ENCODE measurements around the gene MAPRE3.

The MAPRE3 gene

DNA sequence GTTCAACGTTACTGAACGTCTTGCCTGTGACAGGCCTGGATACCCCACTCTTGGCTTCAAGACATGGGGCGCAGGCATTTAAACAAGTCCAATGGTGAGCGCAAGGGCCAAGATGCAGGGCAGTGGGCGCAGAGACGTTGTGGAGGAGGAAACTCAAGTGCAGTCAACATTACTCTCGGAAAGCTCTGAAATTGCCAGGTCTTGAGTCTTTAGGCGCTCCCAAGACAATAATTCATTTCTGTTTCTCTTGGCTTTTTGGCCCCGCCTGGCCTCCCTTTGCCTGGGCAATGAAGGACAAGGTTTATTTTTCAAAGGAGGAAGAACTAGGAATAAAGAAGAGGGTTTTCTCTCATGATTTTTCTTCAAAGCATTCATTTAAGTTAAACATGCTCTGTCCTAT lies 49.0 kb downstream of the MAPRE3 start:
- no peak for DNase-seq

DNA sequence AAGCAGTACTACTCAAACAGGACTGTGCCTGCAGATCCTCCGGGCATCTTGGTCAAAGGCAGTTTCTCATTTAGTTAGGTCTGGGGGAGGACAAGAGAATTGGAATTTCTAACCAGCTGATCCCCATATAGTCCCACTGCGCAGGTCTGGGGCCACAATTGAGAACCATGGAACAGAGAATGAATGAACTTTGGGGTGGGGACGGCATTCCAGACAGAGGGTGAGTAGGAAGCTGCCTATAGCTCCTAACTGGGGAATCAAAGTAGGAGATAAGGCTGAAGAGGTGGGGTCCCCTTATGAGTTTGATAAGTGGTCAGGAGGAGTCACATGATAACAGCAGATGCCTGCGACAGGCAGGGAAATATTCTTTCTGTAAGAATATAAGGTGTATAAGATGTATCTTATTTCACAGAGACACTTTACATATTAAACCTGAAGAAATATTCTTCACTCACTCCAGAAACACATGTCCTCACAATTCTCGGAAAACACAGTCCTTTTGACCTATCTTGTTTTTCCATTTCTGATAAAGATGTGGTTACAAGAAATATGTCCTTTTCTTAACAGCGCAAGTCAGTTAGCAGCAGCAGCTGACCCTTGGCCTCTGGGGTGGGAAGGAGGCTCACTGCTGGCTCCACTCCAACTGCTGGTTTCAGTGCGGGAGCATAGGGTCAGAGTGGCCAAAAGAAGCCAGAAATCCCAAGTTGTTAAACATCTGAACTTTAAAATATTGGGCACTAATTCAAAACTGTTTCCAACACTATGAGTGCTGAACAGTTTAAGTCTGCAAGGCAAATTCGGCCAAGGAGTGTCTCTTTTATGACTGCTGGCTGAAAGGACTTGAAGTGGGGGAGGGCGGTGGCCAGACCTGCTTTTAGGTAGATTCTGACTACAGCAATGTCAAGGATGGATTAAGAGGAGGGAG lies 49.8 kb downstream of the MAPRE3 start:
- no peak for DNase-seq

DNA sequence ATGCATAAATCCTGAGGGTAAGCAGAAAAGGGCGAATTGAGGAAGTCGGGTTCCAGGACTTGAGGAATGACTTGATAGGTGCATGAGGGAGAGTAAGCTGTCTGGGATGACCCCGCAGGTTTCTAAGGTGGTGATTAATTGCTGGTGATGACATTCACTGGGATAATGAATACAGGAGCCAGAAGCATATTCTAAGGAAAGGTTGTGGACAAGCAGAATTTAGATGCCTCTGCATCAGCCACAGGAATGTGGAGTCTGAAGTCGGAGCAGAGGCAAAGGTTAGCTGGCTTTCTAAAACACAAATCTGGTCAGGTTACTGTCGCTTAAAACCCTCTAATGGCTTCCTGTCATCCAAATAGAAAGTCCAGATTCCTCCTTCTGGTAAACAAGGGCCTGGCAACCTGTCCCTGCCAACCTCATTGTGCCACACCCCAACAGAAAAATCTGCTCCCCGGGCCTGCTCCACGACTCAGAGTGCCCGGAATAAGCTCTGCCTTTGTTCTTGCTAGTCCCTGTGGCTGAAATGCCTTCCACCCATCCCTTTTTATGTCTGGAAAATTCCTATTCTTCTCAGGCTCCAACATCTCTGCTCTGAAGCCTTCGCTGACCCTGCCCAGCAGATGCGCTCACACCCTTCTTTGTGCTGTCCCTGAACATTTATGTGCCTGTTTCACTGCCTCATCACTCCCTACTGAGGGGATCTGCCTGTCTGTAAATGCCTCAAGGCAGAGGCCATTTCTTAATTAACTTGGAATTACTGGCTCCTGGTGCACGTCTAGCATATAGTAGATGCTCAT lies 51.0 kb downstream of the MAPRE3 start:
- no peak for DNase-seq

DNA sequence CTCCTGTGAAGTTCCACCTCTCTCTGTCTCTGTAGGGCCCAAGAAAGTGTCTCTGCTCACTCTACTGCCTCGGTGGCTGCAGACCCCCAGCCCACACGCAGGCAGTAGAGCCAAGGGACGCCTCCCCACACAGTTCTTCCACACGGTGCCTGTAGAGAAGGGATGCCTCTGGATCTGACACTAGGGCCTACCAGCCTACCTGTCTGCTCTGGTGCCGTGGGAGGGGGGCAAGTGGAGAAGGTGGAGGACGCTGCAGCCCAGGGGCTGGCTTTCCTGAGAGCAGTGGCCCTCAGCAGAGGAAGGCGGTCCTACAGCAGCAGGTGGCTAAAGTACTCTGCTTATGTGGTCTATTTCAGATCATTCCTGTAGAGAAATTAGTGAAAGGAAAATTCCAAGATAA lies 53.3 kb downstream of the MAPRE3 start:
- no peak for DNase-seq

DNA sequence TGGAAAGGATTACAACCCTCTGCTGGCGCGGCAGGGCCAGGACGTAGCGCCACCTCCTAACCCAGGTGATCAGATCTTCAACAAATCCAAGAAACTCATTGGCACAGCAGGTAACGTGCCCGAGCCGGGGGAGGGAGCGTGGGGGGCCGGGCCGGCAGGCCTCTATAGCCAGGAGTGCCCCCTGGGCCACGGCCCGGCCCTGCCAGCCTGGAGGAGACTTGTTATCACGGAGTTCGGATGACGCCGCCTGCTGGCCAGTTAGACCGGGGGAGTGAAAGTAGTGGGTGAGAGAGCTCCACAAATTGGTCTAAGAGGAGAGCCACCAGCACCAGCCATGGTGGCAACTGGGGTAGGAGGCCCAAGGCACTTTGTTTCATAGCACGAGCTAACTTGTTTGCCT lies 53.8 kb downstream of the MAPRE3 start:
- DNase-seq: no peak

DNA sequence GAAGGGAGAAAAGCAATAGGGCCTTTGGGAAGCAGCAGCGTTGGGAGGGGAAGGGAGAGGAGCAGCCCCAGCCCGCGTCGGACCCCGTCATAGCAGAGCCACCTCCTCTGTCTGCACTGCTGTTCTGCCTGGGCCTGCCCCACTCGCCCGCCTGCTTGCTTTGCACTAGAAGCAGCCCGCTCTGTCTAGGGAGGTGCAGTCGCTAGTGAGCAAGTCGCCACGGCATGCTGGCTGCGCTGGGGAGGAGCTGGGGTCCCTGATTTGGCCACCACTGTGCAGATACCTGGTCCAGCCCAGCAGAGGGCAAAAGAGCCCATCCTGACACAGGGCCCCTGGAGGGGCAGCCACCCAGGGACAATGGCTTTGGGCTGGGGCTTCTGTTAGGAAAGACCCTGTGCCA lies 54.4 kb downstream of the MAPRE3 start:
- DNase-seq: no peak

DNA sequence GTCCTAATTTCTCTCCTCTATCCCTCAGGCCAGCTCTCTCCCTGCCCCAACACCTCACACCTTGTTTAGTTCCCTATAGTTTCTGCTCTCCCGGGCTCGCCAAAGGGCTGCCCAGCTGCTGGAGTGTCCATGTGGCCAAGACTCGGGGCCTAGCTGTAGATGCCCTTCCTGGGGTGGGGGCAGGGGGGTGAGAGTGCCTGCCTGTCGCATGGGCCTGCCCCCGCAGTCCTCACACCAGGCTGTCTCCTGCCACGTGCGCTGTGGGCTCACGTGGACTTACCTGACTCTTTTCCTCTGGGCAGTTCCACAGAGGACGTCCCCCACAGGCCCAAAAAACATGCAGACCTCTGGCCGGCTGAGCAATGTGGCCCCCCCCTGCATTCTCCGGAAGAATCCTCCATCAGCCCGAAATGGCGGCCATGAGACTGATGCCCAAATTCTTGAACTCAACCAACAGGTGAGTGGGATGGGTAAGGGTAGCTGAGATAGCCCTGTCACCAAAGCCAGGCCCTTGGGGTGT lies 54.9 kb downstream of the MAPRE3 start:
- no peak for DNase-seq

DNA sequence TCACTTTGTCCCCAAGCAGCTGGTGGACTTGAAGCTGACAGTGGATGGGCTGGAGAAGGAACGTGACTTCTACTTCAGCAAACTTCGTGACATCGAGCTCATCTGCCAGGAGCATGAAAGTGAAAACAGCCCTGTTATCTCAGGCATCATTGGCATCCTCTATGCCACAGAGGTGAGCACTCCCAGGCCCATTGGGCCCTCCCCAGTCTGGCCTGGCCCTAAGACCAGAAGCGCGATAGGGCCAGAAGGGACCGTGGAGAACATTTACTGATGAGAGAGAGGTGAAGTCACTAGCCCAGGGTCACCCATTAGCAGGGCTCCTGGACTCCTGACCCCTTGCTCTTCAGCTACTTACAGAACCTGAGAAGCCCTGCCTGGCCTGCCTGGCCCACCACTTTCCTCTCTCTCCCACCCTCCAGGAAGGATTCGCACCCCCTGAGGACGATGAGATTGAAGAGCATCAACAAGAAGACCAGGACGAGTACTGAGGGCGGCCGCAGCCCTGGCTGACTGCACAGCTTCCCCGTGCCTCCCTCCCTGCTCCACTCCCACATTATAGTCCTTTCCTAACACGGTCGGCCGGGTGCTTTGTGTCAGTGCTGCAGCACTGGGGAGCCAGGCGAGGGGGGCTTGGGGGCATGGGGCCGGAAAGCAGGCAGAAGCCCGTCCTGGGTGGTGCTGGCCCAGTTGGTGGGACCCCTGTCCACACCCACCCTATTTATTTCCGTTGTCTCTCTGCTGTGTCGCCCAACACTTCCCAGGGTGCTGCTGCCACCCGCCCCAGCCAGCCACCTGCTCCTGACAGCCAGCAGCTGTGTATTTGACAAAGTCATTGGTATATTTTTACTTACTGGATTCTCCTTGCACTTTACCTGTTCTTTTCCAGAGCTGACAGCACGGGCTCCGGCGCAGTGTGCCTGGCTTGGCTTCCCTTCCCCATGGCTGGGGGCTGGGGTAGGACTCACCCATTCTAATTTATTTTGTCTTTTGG lies 55.7 kb downstream of the MAPRE3 start:
- DNase-seq: no peak

DNA sequence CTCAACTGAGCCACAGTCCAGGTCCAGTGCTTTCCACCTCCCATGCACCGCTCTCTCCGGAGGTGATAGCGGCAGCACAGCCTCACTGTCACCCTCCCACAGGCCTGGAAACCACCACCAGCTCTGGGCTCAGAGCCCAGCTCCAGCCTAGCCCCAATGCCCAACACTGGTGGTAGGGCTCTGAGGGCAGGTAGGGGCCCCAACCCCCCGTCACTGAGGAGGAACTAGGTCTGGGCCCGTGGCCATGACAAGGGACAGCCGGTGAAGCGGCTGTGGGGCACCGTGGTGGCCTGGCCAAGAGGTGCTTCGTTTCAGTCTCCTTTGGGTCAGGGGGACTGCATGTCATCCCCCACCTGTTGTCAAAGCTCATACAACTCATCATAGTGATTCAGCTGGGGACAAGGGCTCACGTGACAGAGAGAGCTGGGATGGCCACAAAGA lies 56.8 kb downstream of the MAPRE3 start:
- no peak for DNase-seq

DNA sequence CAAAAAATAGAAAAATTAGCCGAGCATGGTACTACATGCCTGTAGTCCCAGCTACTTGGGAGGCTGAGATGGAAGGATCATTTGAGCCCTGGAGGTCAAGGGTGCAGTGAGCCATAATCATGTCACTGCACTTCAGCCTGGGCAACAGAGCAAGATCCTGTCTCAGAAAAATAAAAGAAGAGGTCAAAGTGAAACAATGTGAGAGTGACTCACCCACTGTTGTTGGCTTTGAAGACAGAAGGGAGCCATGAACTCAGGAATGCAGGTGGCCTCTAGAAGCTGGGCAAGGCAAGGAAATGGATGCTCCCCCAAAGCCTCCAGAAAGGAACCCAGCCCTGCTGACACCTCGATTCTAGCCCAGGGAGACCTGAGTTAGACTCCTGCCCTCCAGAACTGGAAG lies 58.6 kb downstream of the MAPRE3 start:
- no peak for DNase-seq

DNA sequence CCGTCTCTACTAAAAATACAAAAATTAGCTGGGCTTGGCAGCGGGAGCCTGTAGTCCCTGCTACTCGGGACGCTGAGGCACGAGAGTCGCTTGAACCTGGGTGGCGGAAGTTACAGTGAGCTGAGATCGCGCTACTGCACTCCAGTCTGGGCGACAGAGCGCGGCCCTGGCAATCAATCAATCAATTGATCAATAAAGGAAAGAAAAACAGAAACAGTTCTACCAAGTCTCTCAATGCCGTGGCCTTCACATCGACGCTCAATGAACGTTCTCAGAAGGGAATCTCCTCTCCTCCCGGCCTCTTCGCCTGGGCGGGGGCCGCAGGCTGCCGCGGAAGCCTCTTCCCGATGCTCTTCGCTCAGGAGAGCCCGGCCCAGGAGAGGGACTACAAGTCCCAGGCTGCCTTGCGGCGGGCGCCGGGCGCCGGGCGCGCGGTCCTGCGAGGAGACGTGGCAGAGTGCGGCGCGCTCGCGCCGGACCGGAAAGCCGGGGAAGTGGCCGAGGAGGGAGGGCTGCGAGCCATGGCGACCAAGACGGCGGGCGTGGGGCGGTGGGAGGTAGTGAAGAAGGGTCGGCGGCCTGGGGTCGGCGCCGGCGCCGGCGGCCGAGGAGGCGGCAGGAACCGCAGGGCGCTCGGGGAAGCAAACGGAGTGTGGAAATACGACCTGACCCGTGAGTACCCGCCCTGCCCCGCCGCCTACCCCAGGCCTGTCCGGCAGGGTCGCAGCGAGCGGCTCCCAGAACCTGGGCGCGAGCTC lies 62.2 kb downstream of the MAPRE3 start, which contains the start of gene TMEM214:
TMEM214 (plus strand) TSS at position 471 of the 758 bp plus-strand sequence; CDS start at position 522, 51 bp downstream.
- peak; percentile 29 for DNase-seq

DNA sequence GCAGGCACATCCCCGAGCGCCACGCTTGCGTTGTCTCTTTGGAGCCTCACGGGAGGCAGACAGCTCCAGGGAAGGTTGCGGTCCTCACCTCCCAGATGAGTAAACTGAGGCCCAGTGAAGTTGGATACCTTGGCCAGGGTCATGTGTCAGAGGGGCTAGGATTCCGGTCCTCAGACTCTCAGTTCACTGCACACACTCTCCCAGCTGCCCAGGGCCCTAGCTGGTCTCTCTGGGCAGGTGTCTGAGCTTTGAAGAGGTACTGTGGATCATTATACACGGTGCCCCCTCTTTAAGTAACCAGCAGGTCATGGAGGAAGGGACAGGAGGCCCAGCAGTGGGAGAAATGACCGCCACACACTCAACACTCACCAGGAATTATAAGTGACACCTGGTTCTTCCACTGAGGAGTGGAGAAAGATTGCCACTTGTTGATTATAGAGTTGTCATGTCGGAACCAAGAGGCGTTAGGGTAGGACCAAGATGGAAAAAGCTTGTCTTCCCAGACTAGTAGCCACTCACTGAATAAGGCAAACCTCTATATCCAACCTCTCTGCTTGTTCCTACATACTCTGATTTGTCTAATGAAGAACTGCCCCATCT lies 62.9 kb downstream of the MAPRE3 start:
- DNase-seq: no peak

DNA sequence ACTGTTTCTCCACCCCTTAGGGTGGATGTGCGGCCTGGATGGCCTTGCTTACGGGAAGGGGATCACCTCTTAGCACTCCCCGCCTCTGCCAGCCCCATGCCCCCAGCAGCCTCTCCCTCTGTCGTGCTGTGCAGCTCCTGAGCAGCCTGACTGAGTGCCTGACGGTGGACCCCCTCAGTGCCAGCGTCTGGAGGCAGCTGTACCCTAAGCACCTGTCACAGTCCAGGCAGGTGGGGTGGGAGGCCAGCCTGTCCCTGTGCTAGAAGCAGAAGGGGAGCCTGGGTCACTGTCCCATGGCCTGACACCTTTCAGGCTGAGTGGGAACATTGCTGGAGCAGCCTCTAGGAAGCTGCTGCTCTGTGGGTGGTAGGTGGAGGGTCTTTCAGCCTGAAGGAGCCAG lies 67.6 kb downstream of the MAPRE3 start:
- DNase-seq: no peak

DNA sequence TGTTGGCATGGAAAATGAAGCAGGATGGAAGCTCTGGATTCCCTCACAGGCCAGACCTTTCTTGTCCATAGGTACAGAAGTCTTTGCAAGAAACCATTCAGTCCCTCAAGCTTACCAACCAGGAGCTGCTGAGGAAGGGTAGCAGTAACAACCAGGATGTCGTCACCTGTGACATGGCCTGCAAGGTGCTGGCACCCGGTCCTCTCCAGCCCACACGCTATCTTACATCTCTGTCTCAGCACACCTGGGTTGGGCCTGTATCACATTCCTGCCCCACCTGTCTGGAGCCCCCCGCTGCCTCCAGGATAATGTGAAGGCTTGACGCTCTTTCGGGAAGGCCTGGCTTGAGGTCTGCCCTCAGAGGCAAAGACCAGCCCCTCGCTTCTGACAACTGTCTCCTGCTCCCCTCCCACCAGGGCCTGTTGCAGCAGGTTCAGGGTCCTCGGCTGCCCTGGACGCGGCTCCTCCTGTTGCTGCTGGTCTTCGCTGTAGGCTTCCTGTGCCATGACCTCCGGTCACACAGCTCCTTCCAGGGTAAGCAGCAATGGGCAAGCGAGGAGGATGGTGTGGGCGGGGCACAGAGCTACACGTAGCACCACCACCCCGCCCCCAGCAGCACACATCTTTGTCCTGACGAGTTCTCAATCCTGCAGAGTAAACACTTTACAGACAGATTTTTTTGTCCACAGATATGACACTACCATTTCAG lies 68.3 kb downstream of the MAPRE3 start:
- no peak for DNase-seq

DNA sequence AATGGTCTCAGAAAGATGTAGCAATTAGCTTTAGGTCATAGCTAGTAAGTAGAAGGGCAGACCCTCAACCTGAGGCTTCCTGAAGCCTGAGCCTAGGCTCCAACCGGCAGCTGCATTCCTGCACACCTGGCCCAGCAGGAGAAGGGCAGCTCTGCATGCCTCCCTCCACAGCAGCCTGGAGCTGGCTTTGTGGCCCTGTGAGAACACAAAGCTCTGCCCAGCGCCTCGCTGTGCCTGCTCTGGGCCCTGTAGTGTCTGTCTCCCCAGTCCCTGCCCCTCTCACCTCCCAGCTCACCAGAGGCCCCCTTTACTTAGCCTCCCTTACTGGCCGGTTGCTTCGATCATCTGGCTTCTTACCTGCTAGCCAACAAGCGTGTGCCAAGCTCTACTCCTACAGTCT lies 69.0 kb downstream of the MAPRE3 start:
- no peak for DNase-seq

DNA sequence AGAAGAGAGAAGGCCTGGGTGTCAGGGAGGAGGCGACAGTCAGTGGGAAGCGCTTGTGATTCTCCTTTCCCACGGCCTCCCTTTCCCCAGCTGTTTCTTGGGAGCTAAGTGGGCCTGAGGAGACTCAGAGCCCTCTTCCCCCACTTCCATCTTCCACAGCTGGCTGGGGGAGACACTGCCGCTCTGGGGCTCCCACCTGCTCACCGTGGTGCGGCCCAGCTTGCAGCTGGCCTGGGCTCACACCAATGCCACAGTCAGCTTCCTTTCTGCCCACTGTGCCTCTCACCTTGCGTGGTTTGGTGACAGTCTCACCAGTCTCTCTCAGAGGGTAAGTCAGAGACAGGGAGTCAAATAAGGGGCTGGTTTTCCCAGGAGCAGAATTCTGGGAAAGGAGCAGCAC lies 69.4 kb downstream of the MAPRE3 start:
- DNase-seq: no peak

DNA sequence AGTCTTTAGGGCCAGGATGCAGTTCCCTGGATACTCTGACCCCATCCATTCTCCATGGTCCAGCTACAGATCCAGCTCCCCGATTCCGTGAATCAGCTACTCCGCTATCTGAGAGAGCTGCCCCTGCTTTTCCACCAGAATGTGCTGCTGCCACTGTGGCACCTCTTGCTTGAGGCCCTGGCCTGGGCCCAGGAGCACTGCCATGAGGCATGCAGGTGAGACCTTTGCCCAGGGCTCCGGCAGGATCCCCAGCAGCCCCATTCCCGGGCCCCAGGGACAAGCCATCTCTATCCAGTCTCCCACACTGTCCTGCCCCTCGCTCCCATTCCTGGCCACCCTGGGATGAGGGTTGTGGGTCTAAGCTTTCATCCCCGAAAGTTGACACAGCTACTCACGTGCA lies 69.8 kb downstream of the MAPRE3 start:
- no peak for DNase-seq

DNA sequence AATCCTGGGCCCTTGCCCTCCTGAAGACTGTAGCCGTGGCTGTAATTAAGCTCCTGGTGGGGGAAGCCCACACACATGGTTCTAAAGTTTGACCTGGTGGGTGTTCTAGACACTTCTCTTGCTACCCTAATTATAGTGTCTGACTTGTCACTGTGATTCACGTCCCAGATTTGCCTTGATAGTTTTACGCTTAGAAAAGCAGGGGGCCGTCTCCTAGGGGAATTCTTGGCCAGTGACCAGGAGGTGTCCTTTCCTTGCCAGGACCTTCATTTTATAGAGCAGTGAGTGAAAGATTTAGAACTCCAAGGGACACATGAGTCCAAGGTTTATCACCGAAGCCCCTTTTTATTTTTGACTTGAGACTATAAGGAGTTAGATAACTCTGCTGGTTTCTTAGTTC lies 71.3 kb downstream of the MAPRE3 start:
- DNase-seq: no peak

DNA sequence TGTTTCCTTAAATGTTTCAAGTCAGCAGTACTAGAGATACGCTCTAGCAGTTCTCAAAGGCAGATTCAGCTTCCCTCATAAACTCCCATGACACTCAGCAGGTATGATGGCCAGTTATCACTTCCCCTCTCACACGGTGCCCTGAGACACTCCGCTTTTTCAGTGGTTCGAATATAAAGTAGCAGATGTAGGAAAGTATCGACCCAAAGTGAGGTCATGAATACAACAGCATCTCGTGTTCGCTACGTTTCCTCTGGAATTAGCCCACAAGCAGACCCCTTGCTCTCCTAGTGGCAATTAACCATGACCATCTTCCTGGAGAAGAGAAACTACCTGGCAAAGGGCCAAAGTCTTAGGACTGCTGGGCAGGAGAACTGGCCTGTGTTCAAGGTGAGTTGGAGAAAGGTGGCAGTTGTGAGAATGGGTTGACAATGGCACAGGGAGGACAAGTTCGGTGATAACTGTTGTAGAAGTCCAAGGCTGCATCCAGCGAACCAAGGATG lies 71.8 kb downstream of the MAPRE3 start:
- no peak for DNase-seq

DNA sequence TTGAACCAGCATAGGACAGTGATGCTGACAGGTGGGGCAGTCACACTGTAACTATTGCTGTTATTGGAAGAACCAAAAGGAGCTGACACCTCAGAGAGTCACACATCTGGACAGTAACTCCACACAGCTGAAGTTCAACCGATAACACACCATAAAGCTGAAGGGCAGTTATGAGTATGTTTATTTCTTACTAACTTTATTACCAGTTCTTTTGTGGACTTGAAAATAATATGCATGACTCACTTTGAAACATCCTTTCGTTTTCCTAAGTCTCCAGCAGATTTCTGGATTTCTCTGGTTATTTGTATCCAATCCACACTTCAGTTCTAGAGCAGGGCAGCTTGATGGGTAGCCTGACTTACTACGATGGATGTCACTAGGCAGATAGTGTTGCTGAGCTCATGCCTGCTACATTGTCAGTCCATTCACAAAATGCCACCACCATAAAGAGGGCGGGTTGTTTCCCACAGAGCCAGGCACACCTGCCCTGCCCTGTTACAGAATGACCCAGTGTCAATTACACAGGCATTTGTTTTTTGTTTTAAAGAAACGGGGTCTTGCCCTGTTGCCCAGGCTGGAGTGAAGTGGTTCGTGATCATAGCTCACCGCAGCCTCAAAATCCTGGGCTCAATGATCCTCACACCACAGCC lies 72.7 kb downstream of the MAPRE3 start:
- DNase-seq: no peak

All from NCI-H524 treated with DMSO at 0.1 percent for 48 hours (cell line).